Medulla oblongata (tissue), 1 donor: ENCODE data around the gene GIGYF1.
"Not testable (repeated sequence)": the region's sequence is repeated elsewhere in the genome, so short reads cannot be mapped to it uniquely, and the experiment has no call there.

Experiments
- DNase-seq: peaks from one replicate; pipeline ENCODE4 v3.0.0-alpha.2; 2015; ENCODE audit errors: extremely low spot score

Gene GIGYF1

DNA sequence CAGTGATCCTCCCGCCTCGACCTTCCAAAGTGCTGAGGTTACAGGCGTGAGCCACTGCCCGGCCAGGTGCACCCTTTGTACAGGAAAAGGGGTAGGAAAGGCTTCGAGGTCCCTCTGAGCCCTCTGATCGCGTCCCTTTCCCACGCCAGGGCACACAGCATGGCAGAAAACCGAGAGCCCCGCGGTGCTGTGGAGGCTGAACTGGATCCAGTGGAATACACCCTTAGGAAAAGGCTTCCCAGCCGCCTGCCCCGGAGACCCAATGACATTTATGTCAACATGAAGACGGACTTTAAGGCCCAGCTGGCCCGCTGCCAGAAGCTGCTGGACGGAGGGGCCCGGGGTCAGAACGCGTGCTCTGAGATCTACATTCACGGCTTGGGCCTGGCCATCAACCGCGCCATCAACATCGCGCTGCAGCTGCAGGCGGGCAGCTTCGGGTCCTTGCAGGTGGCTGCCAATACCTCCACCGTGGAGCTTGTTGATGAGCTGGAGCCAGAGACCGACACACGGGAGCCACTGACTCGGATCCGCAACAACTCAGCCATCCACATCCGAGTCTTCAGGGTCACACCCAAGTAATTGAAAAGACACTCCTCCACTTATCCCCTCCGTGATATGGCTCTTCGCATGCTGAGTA is 12.7 kb upstream of the GIGYF1 start:
- no peak for DNase-seq

DNA sequence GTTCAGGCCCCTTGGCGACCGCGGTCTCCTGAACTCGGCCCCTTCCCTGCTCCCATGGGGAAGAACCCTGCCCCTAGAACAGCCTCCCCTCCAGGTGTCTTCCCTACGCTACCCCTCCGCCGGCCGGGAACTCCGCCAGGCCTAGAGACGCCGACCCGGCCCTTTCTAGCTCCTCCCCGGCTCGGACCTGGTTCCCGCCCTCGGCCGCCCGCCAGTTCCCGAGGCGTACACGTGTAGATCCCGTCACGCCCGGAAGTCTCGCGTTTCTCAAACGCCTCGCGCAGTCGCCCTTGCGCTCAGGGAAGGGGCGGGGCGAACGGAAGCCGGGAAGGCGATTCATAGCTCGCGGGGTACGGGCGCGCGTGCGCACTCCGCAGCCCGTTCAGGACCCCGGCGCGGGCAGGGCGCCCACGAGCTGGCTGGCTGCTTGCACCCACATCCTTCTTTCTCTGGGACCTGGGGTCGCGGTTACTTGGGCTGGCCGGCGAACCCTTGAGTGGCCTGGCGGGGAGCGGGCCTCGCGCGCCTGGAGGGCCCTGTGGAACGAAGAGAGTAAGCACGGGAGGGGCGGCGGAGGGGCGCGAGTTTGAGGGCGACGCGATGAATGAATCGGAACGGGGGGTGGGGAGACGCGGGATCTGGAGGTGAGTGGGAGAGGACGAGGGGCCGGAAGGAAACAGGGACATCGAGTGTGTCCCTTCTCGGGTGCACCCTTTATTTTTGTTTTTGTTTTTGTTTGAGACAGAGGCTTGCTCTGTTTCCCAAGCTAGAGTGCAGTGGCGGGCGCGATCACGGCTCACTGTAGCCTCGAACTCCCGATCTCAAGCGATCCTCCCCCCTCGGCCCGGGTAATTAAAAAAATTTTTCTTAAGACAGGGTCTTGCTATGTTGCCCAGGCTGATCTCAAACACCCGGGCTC is 12.0 kb upstream of the GIGYF1 start, which contains the start of gene POP7:
Gene POP7, plus strand, starts transcription at position 369 of the 919 bp plus-strand sequence. CDS start 710 bp downstream, outside the sequence.
- DNase-seq, result peak; percentile 97

DNA sequence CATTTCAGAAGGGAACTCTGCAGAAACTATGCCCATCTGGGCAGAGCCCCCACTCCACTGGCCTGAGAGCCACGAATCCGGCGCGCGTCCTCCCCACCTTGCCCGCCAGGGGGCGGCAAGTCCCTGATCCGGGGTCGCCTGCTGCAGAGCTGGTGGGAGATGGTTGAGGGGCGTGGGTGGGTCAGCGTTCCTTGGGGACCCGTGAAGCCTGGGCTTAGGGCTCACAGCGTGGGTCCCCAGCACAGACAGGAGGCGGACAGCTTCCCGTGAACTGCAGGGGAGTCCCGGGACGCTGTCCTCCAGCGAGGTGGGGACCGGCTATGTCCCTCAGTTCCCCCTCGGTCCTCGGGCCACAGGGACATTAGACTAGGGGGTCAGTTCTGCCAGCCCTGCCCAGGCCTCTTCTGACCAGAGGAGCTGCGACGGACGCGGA is 11.3 kb upstream of the GIGYF1 start:
- peak; percentile 72 for DNase-seq

DNA sequence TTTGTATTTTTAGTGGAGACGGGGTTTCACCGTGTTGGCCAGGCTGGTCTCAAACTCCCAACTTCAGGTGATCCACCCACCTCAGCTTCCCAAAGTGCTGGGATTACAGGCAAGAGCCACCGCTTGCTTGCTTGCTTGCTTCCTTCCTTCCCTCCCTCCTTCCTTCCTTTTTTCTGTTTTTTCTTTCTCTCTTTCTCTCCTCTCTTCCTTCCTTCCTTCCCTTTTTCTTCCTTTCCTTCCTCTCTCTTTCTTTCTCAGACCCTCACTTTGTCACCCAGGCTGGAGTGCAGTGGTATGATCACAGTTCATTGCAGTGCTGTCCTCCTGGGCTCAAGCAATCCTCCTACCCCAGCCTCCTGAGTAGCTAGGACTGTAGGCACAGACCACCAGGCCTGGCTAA is 7.0 kb upstream of the GIGYF1 start:
- not testable (repeated sequence) for DNase-seq

DNA sequence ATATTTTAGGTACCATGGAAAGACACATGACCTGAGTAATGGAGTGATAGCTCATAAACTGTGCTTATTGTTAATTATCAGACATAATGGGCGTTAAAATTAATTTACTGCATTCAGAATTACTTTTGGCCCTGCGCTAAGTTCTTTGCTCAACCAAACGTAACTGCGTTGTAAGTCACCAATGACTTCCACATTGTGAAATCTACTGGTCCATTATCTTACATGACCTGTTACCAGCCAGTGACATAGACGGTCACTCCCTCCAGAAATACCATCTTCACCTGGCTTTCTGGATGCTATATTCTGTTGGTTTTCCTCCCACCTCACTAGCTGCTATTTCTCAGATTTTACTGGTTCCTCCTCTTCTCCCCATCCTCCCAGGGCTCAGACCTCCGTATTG is 5.0 kb upstream of the GIGYF1 start:
- no peak for DNase-seq

DNA sequence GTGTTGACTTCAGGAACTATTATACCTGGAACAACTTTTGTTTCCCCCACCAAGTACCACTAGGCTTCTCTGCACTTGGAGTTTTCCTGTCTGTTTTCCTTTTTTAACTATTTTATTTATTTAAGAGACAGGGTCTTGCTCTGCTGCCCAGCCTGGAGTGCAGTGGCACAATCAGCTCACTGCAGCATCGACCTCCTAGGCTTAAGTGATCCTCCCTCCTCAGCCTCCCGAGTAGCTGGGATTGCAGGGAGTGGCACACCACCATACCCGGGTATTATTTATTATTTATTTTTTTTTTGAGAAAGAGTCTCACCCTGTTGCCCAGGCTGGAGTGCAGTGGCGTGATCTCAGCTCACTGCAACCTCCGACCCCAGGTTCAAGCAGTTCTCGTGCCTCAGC is 2.1 kb upstream of the GIGYF1 start:
- DNase-seq, result no peak

DNA sequence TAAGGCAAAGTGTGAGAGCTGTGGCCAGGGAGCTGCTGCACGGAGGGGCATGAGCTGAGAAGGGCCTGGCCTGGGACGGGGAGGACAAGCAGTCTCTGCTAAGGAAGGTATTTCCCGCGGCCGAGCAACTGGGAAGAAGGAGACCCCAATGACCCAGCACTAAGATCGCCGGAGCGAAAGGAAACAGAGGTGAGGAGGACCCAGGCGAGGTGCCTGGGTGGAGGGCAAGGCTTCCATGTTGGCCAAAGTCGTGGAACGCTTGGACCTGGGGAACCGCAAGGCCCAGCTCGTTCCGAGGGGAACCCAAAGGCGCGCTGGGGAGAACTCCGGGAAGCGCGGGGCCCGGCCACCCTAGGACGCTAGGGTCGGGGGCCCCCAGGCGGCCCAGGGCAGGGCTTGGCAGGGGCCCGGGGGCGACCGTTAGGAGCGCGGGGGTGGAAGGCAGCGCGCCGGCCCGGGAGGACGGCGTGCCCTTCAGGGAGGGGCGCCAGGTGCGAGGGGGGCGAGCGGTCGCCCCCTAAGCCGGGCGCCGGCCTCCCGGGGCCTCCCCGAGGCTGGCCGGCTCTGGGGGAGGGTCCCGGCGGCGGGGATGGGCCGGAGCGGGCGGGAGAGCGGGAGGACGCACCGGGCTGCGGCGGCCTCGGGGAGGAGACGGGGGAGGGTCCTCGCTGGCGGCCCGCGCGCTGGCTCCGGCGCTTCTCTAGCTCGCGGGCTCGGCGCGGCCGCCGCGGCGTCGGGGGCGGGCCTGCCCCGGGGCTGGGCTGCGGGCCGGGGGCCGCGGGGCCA is 545 bp downstream of the GIGYF1 start:
- DNase-seq, result no peak

DNA sequence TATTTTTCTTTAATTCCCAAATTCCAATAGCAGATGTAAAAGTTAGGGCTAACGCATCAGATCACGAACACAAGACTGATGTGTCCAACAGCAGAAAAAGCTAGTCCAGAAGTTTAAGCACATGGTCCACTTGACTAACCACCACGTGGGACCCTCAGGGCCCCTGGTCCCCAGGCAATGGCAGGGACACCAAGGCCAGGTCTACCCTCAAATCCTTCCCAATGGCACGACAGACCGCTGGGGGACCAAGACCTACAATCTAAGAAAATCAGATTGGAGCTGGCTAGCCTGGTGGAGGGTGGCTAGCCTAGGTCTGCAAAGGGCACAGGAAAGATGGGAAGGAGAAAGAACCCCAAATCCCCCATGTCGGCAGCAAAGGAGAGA is 1.5 kb downstream of the GIGYF1 start:
- DNase-seq, result no peak

DNA sequence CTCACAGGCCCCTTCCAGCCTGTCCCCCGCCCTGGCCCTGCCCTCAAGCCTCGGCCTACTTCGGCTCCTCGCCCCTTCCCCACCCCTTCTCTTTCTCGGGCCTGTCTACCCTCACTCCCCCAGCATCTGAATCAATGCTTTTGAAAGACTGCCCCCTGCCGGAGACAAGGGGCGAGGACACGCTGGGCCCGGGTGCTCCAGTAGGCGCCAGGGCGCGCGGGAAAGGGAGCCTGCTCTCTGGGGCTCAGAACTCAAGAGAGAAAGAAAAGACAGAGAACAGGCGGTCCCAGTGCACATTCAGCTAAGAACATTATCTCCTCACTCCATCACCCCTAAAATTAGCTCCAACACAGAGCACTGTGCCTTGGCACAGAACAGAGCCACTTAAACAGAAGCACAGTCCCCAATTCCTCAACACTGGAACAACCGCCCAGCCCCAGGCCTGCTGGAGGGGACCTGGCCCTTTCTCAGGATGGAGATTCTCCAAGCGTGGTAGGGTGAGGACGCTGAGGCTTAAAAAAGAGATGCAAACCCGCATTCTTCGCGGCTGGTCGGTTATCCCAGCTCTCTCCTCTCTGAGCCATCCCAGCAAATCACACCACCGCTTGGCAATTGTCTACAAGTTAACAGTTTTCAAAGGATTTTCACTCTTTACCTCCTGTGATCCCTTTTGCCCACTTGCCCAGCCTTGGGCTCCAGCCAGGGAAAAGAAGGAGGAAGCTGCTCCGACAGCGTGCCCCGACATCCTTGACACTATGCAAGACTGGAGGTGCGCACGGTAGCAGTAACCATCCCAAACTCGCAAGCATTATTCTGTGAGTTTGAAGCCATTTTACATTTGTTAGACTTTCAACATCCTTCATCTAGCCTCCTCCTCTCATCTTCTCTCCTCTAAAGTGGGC is 2.1 kb downstream of the GIGYF1 start:
- peak; percentile 90 for DNase-seq

DNA sequence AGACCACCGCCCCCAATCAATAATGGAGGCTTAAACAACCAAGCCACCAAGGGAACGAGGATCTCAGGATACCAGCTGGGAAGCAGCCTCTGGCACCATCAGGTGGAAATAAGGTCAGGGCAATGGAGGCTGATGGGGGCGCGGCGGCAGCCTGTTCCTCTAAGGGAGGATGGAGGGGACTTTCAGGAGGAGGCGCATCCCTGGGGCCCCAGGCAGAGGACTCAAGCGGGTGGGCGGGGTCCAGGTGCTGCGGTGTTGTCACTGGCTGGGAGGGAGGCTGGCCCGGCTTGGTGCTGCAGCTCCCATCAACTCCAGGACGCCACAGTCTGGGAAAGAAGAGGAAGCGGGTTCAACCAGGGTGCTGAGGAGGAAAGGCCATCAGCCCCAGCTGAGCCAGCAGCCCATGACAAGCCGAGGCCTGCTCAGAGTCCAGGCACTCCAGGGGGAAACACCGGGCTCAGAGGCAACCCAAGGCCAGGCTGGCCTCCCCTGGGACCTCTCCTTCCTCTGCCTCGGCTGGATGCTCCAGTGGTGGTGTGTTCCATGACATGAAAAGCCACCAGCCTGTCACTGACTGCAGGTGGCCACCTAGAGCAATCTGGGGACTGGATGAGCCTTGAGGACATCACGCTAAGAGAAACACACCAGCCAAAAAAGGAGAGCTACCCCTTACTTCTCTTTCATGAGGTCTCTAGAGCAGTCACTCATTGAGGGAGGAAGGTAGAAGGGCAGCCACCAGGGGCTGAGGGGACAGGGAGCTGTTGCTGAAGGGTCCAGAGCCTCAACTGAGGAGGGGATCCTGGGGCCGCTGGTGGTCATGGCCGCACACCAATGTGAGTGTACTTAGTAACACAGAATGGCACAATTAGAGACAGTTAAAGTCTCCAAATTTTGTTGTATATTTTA is 4.6 kb downstream of the GIGYF1 start:
- DNase-seq, result no peak

DNA sequence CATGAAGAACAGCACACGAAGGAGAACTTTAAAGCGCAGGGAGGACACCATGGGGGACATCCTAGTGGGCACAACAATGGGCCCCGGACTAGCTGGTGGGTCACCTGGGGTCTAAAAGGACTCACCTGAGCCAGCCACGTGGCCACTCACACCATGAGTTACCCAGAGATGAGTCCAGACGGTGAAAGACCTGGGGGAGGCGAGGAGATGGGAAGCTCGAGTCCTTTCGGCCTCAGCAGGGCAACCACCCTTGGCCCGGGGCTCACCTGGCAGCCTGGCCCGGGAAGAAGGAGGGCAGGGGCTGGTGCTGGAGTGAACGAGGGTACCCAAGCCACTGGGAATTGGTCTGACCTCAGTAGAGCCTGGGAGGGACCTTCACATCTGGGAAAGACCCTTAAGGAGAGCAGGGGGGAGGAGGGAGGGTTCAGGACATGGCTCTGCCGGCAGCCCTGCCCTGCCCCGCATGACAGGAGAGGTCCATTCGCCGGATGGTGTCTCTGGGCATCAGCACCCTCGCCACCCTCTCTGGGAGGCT is 5.7 kb downstream of the GIGYF1 start:
- no peak for DNase-seq

DNA sequence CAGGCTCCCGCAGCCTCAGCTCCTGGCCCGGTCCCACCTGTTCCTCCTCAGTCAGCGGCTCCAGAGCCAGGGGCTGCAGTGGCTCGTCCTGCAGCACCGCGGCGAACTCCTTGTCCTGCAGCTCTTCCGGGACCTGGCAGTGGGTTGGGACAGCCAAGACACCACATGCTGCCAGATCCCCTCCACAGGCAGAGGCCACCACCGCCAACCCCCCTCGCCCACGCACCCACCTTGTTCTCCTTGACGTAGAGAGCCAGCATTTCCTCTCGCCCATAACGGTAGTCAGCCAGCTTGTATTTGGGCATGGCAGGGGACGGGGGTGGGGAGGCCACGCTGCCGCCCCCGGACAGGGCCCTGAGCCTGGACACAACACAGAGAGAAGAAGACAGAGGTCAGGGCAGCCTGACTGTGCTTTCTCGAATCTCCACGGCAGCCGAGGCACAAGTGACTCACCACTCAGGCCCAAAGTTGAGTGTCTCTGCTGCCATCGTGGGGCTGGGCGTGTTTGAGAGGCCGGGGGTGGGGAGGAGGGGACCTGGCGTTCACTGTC is 6.2 kb downstream of the GIGYF1 start:
- DNase-seq, result no peak

DNA sequence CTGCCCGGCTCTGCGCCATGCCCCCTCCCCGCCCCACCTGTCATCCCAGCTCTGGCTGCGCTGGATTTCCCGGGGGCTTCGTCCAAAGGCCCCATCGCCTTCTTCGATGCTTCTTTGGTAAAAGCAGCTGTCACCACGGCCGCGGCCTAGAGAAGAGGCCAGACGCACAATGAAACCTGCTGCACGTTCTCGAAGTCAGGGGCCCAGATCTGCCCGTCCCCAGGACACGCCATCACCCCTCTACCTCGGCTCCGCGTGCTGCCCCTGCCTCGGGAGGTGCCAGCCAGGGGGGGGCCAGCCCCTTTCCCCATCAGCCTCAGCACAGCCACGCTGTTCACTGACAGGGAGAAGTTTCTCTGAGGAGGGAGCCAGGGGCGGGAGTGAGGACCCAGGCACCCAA is 6.8 kb downstream of the GIGYF1 start:
- DNase-seq, result no peak

DNA sequence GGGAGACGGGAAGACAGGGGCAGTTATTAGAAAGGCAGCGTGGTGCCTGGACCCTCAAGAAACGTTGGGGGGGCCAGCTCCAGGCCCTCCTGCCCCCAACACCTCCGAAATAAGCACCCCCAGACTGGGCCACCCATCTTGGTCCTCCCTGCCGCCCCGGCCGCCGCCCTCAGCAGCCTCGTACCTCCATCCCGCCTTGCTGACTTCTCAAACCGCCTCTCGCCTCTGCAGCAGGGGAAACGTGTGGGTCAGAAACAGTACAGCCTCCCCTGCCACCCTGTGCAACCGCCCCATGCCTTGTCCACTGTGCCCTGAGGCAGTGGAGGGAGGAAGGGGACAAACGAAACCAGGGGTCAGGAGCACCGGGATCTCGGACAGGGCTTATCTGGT is 7.2 kb downstream of the GIGYF1 start:
- DNase-seq, result no peak

DNA sequence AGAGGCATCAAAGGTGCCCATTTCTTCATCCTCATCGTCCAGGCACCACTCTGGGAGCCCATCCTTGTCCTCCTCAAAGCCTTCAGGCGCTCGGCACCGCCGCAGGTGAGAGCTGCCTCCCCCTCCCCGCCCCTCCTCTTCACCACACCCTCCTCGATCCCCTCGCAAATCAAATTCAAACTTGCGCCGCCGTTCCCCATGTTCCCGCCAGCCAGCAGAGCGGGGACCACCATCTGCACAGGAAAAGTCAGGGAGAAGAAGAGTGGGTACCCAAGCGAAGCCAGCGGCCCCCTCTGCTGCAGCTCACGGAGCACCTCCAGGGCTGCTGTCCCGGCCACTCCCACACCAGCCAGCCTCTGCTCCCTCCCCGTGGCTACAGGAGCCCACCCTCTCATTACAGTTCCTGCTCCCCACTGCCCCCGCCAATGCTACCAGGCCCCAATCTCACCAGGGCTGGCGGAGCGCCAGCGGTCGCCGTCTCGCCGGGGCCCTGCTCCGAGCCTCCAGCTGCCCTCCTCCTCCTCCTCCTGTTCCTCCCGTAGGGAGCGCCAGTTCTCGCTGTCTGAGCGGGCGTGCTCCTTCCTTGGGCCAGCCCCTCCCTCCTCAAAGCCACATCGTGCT is 7.7 kb downstream of the GIGYF1 start:
- no peak for DNase-seq

DNA sequence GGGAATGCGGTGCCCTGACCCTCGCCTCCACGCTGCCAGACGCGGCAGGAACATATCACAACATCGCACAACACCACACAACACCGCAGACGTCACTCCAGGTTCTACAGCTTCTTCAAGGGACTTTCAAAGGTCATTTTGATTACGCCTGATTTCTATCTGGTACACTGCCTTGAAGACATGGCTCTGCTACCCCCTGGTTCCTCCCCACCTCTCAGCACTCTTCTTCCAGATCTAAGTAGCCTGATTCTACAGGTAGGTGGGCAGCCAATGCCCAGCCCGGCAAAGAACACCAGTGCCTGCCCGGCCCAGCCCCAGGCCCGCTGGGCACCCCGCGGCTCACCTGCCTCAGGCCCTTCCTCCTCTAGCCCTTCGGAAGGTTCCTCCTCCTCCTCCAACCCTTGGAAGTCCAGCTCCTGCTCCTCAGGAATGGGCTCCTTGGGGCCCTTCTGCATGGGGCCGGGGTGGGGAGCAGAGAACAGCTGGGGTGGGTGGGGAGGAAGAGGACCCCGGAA is 8.4 kb downstream of the GIGYF1 start:
- no peak for DNase-seq

DNA sequence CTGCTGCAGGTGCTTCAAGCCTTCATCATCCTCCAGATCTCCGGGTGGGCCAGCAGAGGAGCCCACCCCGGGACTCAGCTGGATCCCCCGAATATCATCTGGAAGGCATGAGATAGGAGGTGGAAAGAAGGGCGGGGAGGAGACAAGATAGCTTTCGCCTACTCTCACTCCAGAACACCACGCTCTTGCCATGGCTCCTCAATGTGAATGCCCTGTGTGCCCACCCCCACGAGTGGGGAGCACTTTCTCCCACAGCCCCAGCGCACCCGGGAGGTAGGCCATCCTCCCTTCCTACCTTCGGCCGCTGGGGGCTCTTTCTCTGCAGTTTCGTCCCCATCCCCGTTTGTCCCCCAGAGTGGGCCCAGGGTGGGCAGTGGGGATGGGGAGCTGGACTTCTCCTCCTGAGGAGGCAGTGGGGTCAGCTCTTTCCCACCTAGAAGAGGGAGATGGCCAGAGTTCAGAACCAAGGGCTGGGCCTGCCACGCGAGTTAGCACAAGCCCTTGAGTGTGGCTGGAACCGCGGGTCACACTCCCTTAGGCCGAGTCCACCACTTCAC is 8.9 kb downstream of the GIGYF1 start:
- no peak for DNase-seq

DNA sequence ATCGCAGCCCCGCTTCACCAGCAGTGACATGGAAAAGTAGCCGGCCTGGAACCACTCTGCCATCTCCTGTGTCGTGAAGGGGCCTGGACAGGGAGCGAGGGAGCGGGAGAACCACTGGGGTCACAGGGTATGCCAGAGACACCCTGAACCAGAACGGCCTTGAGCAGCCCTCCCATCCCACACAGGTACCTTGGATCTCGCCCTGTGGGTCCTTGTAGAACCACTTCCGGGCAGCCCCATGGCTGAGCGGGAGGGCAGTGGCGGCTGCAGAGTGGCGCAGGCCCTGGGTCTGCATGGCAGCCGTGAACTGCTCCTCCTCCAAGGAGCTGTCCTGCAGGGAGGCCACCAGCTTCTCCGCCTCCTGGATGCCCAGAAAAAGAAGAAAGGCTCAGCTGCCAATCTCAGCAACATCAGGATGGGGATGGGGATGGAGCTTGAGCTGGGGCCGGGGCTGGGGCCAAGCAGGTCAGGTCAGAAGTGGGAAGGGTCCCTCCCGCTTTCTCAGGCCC is 9.5 kb downstream of the GIGYF1 start:
- no peak for DNase-seq
